LoVo (cell line): ENCODE data around the gene EVI5.
"Not testable (repeated sequence)": the region's sequence is repeated elsewhere in the genome, so short reads cannot be mapped to it uniquely, and the experiment has no call there.

Experiments
- DNase-seq: peaks from one replicate; pipeline ENCODE4 v3.0.0-alpha.2; 2016; ENCODE audit warnings: low spot score

Gene EVI5

GRCh38 chr1:92747735-92748134 is 37.2 kb downstream of the EVI5 start:
- DNase-seq, result no peak

- DNase-seq, result not testable (repeated sequence)
Observed at GRCh38 chr1:92746255-92746654, 38.7 kb downstream of the EVI5 start.

- DNase-seq, result no peak
Observed at GRCh38 chr1:92743221-92743620, 41.7 kb downstream of the EVI5 start.

GRCh38 chr1:92739669-92740524 is 45.0 kb downstream of the EVI5 start:
- no peak for DNase-seq

GRCh38 chr1:92736395-92736794 is 48.5 kb downstream of the EVI5 start:
- DNase-seq, result no peak

GRCh38 chr1:92730476-92730875 is 54.4 kb downstream of the EVI5 start:
- no peak for DNase-seq

GRCh38 chr1:92728697-92729096 is 56.2 kb downstream of the EVI5 start:
- DNase-seq, result no peak

- not testable (repeated sequence) for DNase-seq
Observed at GRCh38 chr1:92723713-92724112, 61.2 kb downstream of the EVI5 start.

GRCh38 chr1:92721886-92722285 is 63.0 kb downstream of the EVI5 start:
- no peak for DNase-seq

- DNase-seq, result not testable (repeated sequence)
Observed at GRCh38 chr1:92721157-92721556, 63.8 kb downstream of the EVI5 start.

- DNase-seq, result not testable (repeated sequence)
Observed at GRCh38 chr1:92715476-92715951, 69.4 kb downstream of the EVI5 start.

- DNase-seq, result no peak
Observed at GRCh38 chr1:92713939-92714338, 71.0 kb downstream of the EVI5 start.

- DNase-seq, result no peak
Observed at GRCh38 chr1:92711473-92712165, 73.3 kb downstream of the EVI5 start.

- no peak for DNase-seq
Observed at GRCh38 chr1:92709738-92710137, 75.2 kb downstream of the EVI5 start.

GRCh38 chr1:92708368-92708950 is 76.4 kb downstream of the EVI5 start:
- no peak for DNase-seq

- no peak for DNase-seq
Observed at GRCh38 chr1:92707709-92708108, 77.2 kb downstream of the EVI5 start.

GRCh38 chr1:92707292-92707691 is 77.6 kb downstream of the EVI5 start:
- no peak for DNase-seq

- no peak for DNase-seq
Observed at GRCh38 chr1:92705446-92705845, 79.5 kb downstream of the EVI5 start.

GRCh38 chr1:92701147-92701546 is 83.8 kb downstream of the EVI5 start:
- DNase-seq, result no peak

GRCh38 chr1:92698932-92699331 is 86.0 kb downstream of the EVI5 start:
- no peak for DNase-seq

GRCh38 chr1:92695104-92695503 is 89.8 kb downstream of the EVI5 start:
- DNase-seq, result no peak

GRCh38 chr1:92691925-92692324 is 93.0 kb downstream of the EVI5 start:
- DNase-seq, result no peak
